NCI-H446 treated with DMSO at 0.1 percent for 48 hours (cell line): ENCODE data around the gene PRDM11.

ENCODE experiments used
- DNase-seq: peaks from one replicate; lab custom pipeline; 2025; lab: John Stamatoyannopoulos, UW

PRDM11 gene

DNA sequence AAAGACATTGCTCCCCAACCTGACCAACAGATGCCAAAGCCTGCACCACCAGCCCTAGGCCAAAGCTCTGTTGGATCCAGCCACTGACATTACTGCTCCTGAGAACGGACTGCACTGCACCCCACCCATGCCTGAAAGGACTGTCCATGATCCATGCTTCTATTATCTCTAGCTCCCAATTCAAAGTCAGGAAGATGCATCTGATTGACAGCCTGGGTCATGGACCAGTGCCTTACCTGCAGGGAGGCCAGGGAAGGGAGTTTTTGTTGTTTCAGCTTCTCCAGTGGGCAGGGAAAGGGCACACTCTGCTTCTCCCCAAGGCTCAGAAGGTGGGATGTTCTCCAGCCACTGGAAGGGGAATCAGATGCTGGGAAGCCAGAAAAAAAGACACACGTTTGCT is 4.8 kb upstream of the PRDM11 start:
- no peak for DNase-seq

DNA sequence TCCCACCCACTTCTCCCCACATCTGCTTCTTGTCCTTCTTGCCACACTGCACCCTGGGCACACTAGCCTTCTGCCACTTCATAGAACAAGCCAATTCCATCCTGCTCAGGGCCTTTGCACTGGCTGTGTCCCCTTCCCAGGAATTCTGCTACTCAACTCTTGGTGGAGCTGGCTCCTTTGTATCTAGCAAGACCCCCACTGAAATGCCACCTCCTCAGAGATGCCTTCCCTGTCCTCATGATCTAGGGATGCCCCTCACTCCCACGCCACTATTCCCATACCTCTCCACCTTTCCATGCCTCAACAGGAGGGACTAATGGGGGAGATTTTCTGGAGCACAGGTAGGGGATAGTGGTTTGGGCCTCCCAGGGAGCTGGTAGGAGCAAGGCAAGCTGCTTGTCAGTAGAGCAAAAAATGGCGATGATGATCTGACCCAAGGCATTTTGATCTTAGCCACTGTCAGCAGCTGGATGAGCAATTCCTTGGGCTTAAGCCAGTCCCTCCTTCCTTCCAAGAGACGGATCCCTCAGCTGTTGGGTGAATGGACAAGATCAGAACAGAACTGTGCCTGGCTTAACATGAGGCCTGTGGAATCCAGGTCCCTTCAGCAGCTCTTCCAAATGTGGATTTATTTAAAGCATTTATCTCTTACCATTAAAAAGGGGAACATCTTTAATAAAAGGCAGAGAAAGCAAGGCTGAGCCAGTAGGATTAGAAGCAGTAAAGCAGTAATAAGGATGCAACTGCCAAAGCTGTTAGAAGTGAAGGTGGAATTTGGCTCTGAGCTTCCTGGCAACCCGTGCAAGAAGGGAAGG is 4.0 kb upstream of the PRDM11 start:
- DNase-seq = peak; percentile 42

DNA sequence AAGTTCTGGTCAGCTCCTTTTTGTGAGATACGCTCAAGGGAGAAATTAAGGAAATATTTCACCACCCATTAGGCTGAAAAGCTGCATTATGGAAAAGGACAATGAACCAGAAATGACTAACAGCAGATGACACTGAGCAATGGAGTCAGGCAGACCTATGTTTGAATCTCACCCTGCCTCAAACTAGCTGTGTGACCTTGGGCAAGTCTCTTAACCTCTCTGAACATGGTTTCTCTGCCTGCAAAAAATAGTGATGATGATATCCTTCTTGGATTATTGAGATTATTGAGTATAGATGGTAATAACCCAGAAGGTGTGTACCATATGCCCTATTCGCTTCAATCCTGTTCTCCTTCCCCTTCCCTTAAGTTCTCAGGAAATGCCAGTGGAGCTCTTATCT is 2.9 kb upstream of the PRDM11 start:
- DNase-seq = no peak

DNA sequence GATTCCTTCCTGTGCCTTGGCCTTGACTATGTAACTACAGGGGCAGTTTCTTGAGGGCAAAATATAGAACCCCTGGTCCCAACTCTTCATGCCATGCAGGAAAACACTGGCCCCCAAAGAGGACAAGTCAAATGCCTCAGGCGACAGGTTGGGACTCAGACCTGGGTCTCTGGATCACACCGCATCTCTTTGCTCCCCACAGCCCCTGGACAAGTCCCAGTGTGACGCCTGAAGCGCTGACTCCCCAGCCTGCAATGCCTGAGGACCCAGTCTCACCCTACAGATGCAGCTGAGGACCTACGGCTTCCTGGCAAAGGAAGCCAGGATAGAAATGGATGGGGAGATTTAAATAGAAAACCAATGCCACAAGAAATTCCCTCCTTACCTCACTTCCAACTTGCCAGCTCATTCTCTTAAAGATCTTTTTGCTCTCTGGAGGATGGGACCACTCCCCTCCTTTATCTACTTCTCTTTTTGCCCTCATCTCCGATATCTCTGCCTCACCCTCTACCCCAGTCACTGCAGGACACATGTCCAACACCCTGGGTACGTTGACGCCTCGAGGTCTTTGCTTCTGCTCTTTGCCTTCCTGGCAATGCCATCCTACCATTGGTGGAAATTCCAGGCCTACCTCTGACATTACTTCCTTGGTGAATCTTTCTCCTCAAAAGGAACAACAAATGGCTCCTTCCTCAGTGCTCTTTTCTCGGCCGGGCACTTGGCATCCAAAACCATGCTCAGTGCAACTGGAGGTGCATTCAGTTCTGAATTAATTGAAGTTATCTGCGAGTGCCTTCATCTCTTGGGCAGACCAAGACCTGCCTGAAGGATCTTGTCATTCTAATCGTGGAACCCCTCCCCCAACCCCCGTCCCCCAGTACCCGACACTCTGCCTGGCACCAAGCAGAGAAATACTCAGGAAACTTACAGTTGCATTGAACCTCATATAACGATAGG is 2.0 kb upstream of the PRDM11 start:
- no peak for DNase-seq

DNA sequence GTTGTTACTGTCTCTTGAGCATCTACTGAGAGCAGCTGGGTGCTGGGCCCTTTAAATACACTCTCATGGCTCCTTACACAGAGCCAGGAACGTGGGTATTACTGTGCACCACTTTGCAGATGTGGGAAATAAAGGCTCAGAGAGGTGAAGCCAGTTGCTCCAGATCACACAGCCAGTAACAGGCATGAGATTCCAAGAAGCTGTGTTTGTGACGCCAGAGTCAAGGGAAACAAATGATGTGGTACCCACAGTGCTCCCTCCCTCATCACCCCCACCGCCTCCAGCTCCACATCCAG is 1.4 kb upstream of the PRDM11 start:
- DNase-seq = no peak

DNA sequence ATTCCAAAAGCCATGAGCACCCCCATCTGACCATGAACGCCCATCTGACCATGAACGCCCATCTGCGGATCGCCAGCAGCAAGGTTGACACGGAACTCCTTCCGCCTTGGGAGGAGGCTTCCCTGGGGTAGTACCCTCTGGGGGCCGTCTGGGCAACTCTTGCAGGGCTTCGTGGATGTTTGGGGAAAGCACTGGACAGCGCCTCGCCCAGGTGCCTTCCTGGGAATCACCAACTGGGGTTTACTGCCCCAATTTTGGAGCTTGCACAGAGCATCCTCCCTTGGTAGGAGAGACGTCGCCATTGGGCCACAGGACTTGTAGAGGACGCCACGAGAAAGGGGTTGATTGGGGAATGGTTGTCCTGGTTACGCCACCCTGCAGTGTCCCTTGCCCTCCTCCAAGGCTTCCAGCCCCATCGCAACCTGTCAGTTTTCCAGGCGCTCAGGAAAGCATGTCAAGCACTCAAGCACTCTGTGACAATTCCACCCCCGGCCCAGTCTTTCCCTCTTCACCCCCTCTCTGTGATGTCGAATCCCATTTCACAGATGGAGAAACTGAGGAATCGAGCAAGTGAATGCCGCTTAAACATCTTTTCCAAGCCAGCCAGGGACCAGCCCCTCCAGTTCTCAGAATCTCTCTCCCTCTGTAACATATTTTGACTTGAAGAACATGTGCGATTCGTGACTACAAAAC is 914 bp upstream of the PRDM11 start:
- DNase-seq = no peak

DNA sequence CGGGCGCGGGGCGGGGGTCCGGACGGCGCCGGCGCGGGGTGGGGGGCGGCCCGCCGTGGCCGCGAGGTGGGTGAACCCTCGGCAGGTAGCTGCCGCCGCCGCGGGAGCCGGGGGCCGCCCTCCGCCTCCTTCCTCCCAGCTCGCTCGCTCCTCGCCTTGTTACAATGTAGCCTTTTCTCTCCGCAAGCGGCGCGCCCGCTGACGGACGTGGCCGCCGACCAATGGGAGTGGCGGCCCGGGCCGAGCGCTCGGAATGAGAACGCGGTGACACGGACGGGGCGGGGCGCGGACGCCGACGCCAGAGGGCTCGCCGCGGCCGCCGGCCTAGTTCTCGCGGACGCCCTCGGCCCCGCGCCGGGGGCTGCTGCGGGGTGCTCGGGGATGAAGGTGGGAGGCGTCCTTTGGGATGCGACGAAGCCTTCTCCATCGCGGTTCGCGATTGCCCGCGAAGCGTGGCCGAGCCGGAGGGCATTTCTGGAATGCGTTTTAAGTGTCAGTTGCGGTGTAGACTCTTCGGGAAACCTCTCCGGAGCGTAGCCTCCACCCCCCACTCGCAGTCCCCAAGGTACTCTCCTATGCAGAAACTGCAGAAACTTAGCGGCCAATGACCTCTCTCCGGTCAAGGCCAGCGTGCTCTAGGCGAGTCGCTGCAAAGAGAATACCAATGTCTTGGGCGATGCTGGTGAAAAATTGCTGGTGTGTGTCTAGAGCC is 734 bp downstream of the PRDM11 start:
- DNase-seq = peak; percentile 93

DNA sequence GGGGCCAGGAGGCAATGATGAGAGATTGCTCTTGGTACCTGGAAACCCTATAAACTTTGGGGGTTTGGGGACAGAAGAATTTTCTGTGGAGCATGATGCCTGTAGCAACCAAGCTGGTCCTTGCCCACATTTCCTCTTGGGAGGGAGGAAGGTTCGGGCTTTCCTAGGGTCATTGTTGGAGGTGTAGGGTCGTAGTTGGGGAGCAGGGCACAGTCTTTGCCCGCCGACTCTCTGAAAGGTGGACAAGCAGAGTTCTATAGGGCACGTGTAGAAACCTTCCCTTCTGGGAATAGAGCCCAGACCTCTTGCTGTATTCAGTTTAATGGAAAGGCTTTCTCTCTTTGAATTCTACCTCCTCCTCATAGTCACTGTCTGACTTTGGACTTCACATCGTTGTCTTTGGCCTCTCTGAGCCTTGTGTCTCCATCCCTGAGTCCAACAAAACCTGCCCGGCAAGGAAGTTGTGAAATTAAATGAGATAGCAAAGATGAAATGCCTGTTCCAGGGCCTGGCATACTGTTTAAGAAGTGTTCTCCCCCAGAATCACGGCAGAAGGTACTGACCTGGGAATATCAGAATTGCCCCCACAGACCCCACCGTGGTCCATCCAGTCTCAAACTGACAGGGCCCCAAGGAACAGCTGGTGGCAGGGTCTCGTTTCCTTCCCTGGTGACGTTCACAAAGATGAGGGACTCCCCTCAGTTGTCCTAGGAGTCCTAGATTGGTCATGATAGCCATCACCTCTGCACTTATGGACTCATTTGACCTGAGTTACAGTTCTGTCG is 1.6 kb downstream of the PRDM11 start:
- DNase-seq = no peak

DNA sequence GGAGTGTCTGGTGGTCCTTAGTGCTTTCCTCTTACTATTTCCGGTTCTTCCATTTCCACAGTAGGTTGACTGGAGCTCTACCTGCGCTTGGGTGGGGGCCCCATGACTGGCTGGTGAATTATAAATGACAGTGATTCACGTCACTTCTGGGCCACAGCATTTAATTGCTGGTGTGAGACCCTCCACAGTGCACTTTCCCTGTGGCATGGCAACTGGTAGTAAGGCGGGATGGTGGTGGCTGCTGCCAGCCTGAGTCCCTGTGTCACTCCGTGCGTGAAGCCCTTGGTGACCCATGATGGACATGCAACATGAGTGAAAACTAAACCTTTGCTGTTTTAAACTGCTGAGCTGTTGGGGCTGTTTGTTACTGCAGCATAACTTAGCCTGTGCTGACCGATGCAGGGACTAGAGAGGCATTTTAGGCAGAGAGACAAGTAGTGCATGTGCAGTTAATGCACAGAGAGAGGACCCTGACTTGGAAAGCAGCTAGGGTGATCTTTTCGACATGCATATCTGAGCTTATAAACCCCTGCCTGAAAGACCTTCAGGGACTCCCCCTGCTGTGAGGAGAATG is 3.1 kb downstream of the PRDM11 start:
- DNase-seq = no peak

DNA sequence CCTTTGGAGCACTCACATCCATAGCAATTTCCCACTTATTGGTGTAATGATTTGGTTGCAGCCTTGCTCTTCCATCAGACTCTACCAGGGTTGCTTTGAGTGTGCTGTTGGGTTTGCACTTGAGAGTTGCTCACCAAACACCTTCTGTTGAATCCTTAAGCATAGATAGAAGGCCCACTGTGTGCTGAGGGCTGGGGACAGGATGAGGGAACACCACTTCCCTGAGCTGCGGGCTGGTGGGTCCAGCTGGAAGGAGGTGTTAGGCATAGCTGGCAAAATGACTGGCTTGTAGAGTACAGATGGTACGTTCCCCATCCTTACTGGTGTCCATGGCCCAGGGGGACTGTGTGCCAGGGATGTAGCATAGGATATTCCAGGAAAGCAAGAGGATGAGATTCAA is 3.9 kb downstream of the PRDM11 start:
- DNase-seq = no peak

DNA sequence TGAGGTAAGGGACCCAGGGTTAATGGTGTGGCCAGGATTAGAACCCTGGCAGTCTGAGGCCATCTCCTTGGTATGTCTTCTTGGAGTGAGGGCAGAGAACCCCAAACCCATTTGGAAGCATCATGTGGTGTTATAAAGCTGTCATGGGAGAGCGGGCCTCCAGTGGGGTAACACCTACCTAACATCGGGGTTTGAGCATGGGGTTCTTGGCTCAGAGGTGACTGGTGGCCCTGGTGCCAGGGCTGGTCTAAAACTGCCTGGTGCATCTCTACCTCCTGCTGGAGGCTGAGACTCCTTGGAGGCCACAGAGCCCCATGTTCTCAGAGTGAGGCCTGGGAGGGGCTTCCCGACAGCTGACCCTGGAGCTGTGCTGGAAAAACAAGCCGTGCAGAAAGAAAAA is 4.5 kb downstream of the PRDM11 start:
- DNase-seq = no peak

DNA sequence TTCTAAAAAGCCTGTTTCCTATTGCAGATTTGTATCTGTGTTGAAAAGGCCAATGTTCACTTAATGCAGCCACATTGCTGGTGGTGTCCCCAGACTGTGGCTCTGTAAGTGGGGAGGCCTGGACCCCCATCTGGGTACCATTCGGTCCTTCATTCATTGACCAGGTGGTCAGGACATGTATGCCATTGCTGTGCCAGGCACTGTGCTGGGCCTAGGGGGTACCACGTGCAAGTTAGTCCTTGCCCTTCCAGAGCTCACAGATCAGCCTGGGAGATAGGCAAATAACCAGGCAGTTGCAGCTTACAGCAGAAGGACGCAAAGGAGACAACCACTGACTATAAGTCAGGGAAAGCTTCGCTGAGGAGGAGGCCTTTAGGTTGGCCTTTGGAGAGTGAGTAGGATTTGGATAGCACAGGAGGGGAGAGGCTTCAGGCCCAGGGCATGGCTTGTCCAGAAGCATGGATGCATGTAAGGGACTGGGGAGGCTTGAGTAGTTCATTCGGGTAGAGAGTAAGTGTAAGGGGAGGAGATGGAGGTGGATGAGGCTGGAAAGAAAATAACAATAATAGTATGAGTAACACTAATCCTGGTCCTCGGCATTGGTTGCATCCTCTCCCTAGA is 5.0 kb downstream of the PRDM11 start:
- DNase-seq = no peak

DNA sequence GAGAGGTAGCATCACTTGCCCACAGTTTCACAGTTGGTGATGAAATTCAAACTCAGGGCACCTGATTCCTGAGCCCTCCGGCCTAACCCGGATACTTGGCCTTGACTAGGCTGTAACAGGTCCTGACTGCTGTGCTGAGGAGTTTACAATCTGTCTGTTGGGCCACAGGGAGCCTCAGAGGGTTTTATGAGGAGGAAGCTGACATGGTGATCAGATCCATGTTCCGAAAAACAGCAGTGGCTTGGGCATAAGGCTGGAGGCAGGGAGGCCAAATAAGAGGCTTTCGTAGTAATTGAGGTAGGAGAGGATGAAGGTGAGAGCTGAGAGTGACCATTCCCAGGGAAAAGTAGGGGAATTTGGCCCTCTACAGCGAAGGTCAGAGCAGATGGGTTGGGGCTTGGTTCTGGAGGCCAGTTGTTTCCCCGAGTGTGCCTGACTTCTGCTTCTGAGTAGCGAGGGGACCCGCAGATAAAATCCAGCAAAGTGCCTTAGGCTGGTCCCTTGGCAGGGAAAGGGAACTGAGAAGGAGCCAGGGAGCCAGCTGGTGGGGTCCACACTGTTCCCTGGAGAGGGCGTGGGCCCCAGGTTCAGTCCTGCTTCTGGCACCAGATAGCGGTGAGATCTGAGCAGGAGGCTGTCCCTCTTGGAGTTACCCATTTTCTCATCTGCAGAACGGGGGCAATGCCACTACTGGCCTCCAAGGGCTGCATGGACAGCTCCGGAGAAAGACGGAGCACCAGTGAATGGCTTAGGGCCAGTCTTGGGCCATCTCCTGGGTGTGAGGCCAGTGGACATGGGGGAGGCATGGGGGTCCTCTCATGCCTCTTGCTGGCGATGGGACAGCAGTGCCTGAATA is 6.5 kb downstream of the PRDM11 start:
- DNase-seq = no peak

DNA sequence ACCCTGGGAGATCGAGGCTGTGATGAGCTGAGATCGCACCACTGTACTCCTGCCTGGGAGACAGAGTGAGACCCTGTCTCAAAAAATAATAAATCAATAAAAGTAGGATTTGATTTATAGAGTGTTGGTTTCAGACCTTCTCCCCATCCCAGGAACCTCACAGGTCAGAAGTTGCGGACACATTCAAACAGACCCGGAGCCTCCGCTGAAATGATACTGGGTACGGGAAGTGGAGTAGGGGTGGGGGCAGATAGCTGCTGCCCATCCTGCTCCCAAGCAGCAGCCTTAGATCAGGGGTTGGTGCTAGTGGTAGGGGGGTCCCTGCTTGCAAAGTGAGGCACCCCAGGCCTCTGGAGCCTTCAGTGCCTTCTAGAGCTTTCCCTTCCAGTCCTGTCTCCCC is 7.8 kb downstream of the PRDM11 start:
- DNase-seq = no peak

DNA sequence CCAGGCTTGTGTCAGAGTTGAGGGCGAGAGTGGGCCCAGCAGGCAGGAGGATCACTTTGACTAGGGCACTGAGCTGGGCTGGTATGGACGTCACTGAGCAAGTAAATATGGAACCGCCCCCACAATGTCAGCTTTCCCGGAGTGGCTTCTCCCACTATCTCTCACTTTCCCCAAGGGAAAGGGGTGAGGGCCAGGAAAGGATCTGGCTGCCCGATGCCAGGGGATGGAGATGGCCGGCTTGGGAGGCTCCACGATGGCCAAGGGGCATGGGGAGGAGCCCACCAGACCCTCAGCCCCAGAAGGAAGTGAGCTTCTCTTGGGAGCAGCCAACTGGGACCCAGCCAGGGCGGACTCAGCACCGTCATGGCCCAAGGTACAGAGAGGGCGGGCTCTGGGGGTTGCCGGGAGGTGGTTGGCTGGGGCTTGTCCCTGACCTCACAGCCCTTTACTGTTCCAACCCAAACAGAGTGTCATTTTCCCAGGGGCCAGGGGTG is 8.7 kb downstream of the PRDM11 start:
- DNase-seq = no peak

DNA sequence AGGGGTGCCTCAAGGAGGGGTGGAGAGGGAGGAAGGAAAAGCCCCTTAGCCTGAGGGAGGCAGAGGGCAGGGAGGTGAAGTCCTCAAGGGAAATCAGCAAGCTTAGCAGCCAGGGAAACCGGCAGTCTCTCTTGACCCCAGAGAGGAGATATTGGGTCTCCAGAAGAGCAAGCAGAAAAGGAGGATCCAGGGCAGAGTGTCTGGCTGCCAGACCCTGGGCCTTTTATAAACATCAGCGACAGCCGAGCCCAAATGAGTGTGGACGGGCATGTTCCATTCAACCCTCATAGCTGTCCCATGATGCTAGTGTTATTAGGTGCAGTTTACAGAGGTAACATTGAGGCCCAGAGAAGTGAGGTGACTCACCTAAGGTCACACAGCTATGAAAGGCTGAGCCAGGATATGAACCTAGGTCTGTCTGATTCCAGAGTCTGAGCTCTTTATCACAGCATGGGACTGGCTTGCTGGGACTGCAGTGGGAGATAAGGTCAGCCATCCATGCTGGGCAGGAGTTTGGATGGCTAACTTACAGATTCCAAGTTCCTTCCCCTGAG is 9.3 kb downstream of the PRDM11 start:
- no peak for DNase-seq

DNA sequence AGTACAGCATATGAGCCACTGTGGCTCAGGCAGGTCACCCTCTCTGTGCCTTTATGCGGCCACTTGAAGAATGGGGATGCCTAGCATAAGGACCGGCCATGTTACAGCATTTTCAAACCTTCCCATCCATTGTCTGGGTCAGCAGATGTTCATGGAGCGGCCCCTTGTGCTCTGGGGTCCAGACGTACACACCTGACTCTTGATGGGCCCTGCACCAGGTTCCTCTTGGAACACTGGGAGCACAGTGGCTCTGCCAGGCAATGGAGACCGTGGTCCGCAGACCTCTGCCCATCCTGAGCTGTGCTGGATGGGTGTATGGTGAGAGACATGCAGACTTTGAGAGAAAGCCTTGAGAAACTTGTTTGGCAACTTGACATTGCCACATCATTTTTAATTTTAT is 9.8 kb downstream of the PRDM11 start:
- no peak for DNase-seq

DNA sequence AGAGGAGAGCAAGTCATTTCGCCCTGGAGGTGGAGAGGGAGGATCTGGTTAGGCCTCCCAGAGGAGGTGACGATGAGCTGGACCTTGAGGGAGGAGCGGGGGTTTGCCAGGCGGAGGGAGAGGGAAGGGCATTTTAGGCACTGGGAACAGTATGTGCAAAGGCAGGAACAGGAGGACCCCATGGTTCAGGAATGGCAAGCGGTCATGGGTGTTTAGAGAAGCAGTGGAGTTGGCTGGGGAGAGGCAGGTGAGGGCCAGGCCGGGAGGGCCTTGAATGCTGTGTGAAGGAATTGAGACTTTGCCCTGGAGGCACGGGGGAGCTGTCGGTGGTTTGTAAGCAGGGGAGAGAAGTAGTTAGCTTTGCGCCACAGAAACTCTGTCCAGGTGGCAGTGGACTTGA is 10.3 kb downstream of the PRDM11 start:
- no peak for DNase-seq
